Heart right ventricle (tissue), 16 donors: Measurements from ENCODE around the gene ALKBH1. TPM values are rescaled to one million over a fixed set of nuclear protein-coding genes. Genes with fewer than 3 reads are reported as not detected.
"Not testable (repeated sequence)": the region's sequence is repeated elsewhere in the genome, so short reads cannot be mapped to it uniquely, and the experiment has no call there.

Source experiments
- ATAC-seq, 8 donors: fragments of 200-7000 bp; cut with Tn5 transposase; one replicate each; pipeline ENCODE4 v1.9.1; 2020; ENCODE audit warnings: mild to moderate bottlenecking in 8 of 8, moderate library complexity in 8 of 8, moderate number of reproducible peaks in 1 of 8
- DNase-seq, 2 donors: peaks; one replicate each; pipeline ENCODE4 v3.0.0-alpha.2; 2020
- H3K27ac ChIP-seq, 10 donors: fragments of 200-600 bp; sonication (generic) in 2 of 10; one replicate each; pipeline versions ENCODE4 v1.5.0 to v1.8.0; 2020 to 2022; ENCODE audit warnings: mild to moderate bottlenecking in 3 of 10
- H3K27me3 ChIP-seq, 7 donors: fragments of 200-600 bp; one replicate each; pipeline ENCODE4 v1.8.0; 2021 to 2022; ENCODE audit warnings: mild to moderate bottlenecking in 2 of 7
- H3K36me3 ChIP-seq, 9 donors: fragments of 200-600 bp; sonication (generic) in 1 of 9; one replicate each; pipeline versions ENCODE4 v1.5.0 to v1.8.0; 2020 to 2022; ENCODE audit warnings: mild to moderate bottlenecking in 2 of 9
- H3K4me1 ChIP-seq, 9 donors: fragments of 200-600 bp; sonication (generic) in 1 of 9; one replicate each; pipeline versions ENCODE4 v1.5.0 to v1.8.0; 2020 to 2022; ENCODE audit warnings: mild to moderate bottlenecking in 4 of 9
- H3K4me3 ChIP-seq, 10 donors: fragments of 200-600 bp; sonication (generic) in 2 of 10; one replicate each; pipeline versions ENCODE4 v1.5.0 to v1.8.0; 2020 to 2022; ENCODE audit warnings: mild to moderate bottlenecking in 7 of 10, moderate library complexity in 2 of 10
- H3K9me3 ChIP-seq, 11 donors: fragments of 200-600 bp in 10 of 11; sonication (generic) in 2 of 11; one replicate each; pipeline versions ENCODE4 v1.5.0 to v1.8.0; 2013 to 2022; ENCODE audit warnings: mild to moderate bottlenecking in 2 of 11, control low read depth in 1 of 11, moderate library complexity in 1 of 11
- WGBS, 2 donors: extraction: QIAGEN DNeasy Blood & Tissue Kit; methylation state at CpG; one replicate each; pipeline ENCODE4 v1.1.7; 2013; ENCODE audit warnings: inconsistent platforms in 1 of 2; 5-methylcytosine and 5-hydroxymethylcytosine counted together
- intact Hi-C, 10 donors: fragments of 100-400 bp; cut with DNase I; formaldehyde crosslinking; loops; one replicate each; pipeline versions ENCODE4 v1.11.1 to v1.14.2; 2022
- polyA plus RNA-seq, 2 donors: library from polyadenylated mRNA; stranded (reverse); fragments of 200-250 nt; gene quantifications; one replicate each; pipeline ENCODE4 v1.2.3, GENCODE V29; 2013
- total RNA-seq, 10 donors: library from RNA; stranded (reverse); fragmentation: NEBNext Ultra II Directional in 3 of 10; extraction: Animal tissue kit (Norgen Biotek cat#: 25700) in 3 of 10; gene quantifications; one replicate each; pipeline versions ENCODE4 v1.2.1 to v1.2.4, GENCODE V29; 2021 to 2023
- TF ChIP-seq, protein P1 (sequence below), 9 donors: fragments of 200-600 bp; sonication (generic) in 2 of 9; IDR thresholded peaks; one replicate each; pipeline versions ENCODE4 v1.5.0 to v1.8.0; 2021 to 2022; ENCODE audit warnings: antibody characterized with exemption in 9 of 9, mild to moderate bottlenecking in 5 of 9, moderate library complexity in 1 of 9
- donor health status: Arrhythmogenic right ventricular cardiomyopathy.
- donor health status: ischemic (EF 13 %, LVEDD 7.1; RV severe dilation, severe dysfunction).
- donor health status: healthy with polysubstance abuse.
- donor health status: DM: no; HTN: yes; CAD: no.
- donor health status: DM: no; HTN: no; CAD: no.
- donor health status: ischemic (EF 25% LVEDD 6.9; RV normal size, moderate dysfunction).
- donor health status: ischemic (EF 25% LVEDD 5.7; RV mildly dilated, moderate dysfunction).
- donor health status: healthy.
- donor health status: DM: yes; HTN: yes; CAD: no.
- donor health status: Ischemic cardiomyopathy.
- donor health status: ischemic (EF 35%, LVEDD 5.7; RV mildly dilated, moderate dysfunction).
- donor health status: nonischemic (EF 11% LVEDD 7.7; RV severe dilation, severe dysfunction).
- donor health status: DM: yes; HTN: yes; CAD: no.
- donor health status: PGD.
- donor health status: ischemic (EF 29% LVEDD 5.4; RV normal size, mild dysfunction).
- donor health status: nonischemic (EF 23%, LVEDD 6.1; RV moderate dilation, normal function).

Gene ALKBH1
- total and polyA plus RNA-seq, 12 donors = 3.9 to 12.9 (median 11.3) TPM

GRCh38 chr14:77642407-77642806 lies 65.4 kb downstream of the ALKBH1 start:
- Histone ChIP-seq H3K4me3 (peak overlapping the region in 9 of 10 donors; percentile 36 to 62 (median 57)), H3K27me3 (no peaks in the 10 kb centered on the region), H3K9me3 (peaks cover 0 to 10% (median 0%) of the 10 kb centered on the region in 11 donors), H3K27ac (peak overlapping the region; percentile 64 to 93 (median 87)), H3K36me3 (no peaks in the 10 kb centered on the region), H3K4me1 (peaks cover 0 to 28% (median 14%) of the 10 kb centered on the region in 9 donors)
- intact Hi-C loops = no loop called here
- TF ChIP-seq, protein P1, sequence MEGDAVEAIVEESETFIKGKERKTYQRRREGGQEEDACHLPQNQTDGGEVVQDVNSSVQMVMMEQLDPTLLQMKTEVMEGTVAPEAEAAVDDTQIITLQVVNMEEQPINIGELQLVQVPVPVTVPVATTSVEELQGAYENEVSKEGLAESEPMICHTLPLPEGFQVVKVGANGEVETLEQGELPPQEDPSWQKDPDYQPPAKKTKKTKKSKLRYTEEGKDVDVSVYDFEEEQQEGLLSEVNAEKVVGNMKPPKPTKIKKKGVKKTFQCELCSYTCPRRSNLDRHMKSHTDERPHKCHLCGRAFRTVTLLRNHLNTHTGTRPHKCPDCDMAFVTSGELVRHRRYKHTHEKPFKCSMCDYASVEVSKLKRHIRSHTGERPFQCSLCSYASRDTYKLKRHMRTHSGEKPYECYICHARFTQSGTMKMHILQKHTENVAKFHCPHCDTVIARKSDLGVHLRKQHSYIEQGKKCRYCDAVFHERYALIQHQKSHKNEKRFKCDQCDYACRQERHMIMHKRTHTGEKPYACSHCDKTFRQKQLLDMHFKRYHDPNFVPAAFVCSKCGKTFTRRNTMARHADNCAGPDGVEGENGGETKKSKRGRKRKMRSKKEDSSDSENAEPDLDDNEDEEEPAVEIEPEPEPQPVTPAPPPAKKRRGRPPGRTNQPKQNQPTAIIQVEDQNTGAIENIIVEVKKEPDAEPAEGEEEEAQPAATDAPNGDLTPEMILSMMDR (IDR thresholded peaks at IDR 0.05) = no peak
- WGBS, 2 donors = 52 to 68% methylated on average over 7 of the region's 7 CpGs
- DNase-seq = no peak
- ATAC-seq = peak in 1 of 8 donors; percentile 18

- TF ChIP-seq, protein P1 (IDR thresholded peaks at IDR 0.05) = no peak
- Histone ChIP-seq H3K36me3 (no peaks in the 10 kb centered on the region), H3K27ac (peak overlapping the region; percentile 64 to 93 (median 87)), H3K9me3 (peaks cover 0 to 5% (median 0%) of the 10 kb centered on the region in 11 donors), H3K4me3 (peak overlapping the region in 9 of 10 donors; percentile 36 to 62 (median 57)), H3K4me1 (peaks cover 0 to 28% (median 14%) of the 10 kb centered on the region in 9 donors), H3K27me3 (no peaks in the 10 kb centered on the region)
- ATAC-seq = peak; percentile 81 to 93 (median 90)
- 6 to 13% methylated on average over 46 to 47 of the region's 47 CpGs for WGBS, 2 donors
- intact Hi-C loops = loop anchor here in 1 of 10 donors (2.0 kb wide), 1 partner anchor 25 kb away; the partner anchor contains the start of gene SPTLC2
- peak; percentile 79 to 83 for DNase-seq
Measured at GRCh38 chr14:77641534-77642341, 66.1 kb downstream of the ALKBH1 start.

DNA sequence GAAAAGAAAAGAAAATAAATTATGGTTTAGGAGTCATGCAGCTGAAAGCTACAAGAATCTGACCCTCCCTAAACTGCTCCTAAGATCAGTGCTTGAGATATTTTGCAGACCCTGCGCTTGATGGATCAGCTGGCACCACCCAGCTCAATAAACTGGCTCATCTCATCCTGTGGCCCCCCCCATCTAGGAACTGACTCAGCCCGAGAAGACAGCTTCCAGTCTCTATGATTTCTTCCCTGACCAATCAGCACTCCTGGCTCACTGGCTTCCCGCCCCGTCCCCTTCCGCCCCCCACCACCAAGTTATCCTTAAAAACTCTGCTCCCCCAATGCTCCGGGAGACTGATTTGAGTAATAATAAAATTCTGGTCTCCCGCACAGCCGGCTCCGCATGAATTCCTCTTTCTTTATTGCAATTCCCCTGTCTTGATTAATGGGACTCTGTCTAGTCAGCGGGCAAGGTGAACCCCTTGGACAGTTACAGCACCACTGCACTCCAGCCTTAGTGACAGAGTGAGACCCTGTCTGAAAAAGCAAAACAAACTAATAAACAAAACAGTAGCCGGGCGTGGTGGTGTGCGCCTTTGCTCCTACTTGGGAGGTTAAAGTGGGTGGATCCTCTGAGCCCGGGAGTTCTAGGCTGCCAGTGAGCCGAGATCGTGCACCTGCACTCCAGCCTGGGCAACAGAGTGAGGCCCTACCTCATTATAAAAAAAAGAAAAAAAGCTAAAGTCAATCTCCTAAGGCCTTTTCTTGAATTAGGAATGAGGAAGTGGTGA lies 66.9 kb downstream of the ALKBH1 start:
- ATAC-seq (peak in 6 of 8 donors; percentile 7 to 28 (median 20)), DNase-seq (no peak)
- intact Hi-C loops = loop anchor here in 1 of 10 donors (2.0 kb wide), 1 partner anchor 24 kb away; the partner anchor contains the start of gene SPTLC2
- peaks cover 0 to 5% (median 0%) of the 10 kb centered on the region in 11 donors for H3K9me3 ChIP-seq
- peak overlapping the region; percentile 64 to 93 (median 87) for H3K27ac ChIP-seq
- peaks cover 0 to 28% (median 14%) of the 10 kb centered on the region in 9 donors for H3K4me1 ChIP-seq
- peak overlapping the region in 7 of 10 donors; percentile 48 to 62 (median 58) for H3K4me3 ChIP-seq
- H3K27me3 ChIP-seq = no peaks in the 10 kb centered on the region
- TF ChIP-seq, protein P1 (IDR thresholded peaks at IDR 0.05) = no peak
- H3K36me3 ChIP-seq = no peaks in the 10 kb centered on the region
- WGBS, 2 donors = 77 to 82% methylated on average over 16 of the region's 16 CpGs

DNA sequence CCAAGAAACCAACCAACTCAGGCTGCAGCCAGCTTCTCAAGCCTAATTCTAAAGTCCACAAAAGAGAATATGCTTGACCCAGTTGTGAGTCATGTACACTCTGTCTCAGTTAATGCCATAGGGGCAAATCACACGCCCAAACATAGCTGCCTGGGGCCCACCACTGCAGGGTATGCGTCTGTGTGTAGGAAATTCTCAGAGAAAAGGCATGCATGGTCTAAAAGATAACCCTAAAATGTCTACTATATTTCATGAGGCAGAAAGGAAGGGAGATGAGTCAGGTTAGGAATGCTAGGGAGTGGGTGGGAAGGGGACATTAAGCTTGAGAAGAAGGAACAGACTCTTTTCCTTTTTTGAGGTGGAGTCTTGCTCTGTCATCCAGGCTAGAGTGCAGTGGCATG lies 69.1 kb downstream of the ALKBH1 start:
- H3K27ac ChIP-seq = no peak overlapping the region
- 55 to 73% methylated on average over 2 of the region's 2 CpGs for WGBS, 2 donors

GRCh38 chr14:77635869-77636268 lies 72.0 kb downstream of the ALKBH1 start:
- H3K27me3 ChIP-seq, H3K27ac ChIP-seq, ATAC-seq, DNase-seq, H3K9me3 ChIP-seq, H3K4me3 ChIP-seq, H3K4me1 ChIP-seq, intact Hi-C loops, H3K36me3 ChIP-seq: not testable (repeated sequence)
- WGBS, 2 donors = 85 to 86% methylated on average over 4 of the region's 4 CpGs

More for the DNA sequence above, 69.1 kb downstream of the ALKBH1 start:
- intact Hi-C loops = no loop called here
- peaks cover 0 to 28% (median 14%) of the 10 kb centered on the region in 9 donors for H3K4me1 ChIP-seq
- no peaks in the 10 kb centered on the region for H3K36me3 ChIP-seq
- DNase-seq (no peak), ATAC-seq (no peak)
- TF ChIP-seq, protein P1 (IDR thresholded peaks at IDR 0.05) = no peak
- H3K27me3 ChIP-seq = no peaks in the 10 kb centered on the region
- no peak overlapping the region for H3K4me3 ChIP-seq
- H3K9me3 ChIP-seq = peaks cover 0 to 5% (median 0%) of the 10 kb centered on the region in 11 donors

- 89 to 93% methylated on average over 8 of the region's 8 CpGs for WGBS, 2 donors
- not testable (repeated sequence) for DNase-seq, ATAC-seq
Measured at GRCh38 chr14:77635466-77635865, 72.4 kb downstream of the ALKBH1 start.

More at GRCh38 chr14:77635466-77635865, 72.4 kb downstream of the ALKBH1 start:
- H3K27ac ChIP-seq, H3K36me3 ChIP-seq, H3K4me3 ChIP-seq, H3K27me3 ChIP-seq, H3K4me1 ChIP-seq, H3K9me3 ChIP-seq, intact Hi-C loops: not testable (repeated sequence)
